Measurements from ENCODE around the gene PRKCA.
"Not testable (repeated sequence)": the region's sequence is repeated elsewhere in the genome, so short reads cannot be mapped to it uniquely, and the experiment has no call there.

The PRKCA gene

DNA sequence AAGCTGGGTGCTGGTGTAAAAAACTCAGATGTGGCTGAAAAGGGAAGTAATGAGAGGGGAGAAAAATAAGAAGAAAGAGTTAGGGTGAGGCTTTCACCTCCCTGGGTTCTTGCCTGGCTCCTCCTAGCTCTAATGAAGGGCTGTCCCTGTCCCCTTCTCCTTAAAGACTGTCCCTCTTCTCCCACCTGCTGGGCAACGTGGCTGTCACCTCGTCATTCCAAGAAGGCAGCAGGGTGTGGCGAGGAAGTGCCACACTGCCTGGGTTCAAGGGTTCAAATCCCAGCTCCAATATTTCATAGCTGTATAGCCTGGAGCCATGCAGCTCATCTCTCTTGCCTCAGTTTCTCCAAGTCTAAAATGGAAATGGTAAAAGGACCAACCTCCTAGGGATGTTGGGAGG lies 410.0 kb downstream of the PRKCA start:
- intact Hi-C loops (cut with DNase I): no loop called here
- no peak for DNase-seq

DNA sequence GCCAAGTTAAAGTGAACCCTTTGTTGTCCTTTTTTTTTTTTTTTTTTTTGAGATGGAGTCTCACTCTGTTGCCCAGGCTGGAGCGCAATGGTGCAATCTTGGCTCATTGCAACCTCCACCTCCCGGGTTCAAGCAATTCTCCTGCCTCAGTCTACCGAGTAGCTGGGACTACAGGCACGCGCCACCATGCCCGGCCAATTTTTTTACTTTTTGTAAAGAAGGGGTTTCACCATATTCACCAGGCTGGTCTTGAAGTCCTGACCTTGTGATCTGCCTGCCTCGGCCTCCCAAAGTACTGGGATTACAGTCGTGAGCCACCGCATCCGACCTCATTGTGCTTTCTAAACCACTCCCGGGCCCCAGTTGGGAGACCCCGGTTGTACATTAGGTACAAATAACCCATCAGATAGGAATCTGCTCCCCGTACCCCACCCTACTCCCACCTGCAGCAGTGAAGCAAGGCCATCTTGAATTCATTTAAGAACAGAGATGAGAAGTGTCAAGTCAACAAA lies 410.7 kb downstream of the PRKCA start:
- DNase-seq; intact Hi-C loops (cut with DNase I): not testable (repeated sequence)

DNA sequence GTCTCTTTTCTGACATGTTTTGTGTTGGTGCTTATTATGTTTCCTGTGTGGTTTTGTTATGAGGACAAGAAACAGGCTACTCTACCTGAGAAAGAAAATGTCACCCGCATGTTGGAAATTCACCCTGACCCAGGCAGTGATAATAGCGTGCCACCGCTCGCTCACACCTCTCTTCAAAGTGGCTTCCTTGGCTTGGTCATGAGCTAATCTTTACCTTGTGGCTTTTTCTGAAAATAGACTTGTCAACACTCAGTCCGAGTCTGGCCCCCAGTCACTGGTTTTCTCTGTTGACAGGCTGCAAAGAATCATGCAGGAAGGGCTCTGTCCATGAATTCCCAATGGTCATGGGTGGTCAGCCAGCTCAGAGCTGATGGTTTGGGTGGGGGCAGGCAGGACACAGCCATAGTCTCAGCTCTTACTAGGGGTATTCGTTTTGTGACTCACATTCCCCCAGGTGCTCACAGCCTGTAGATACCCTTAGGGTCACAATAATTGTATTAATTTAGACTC lies 411.2 kb downstream of the PRKCA start:
- intact Hi-C loops (cut with DNase I): no loop called here

DNA sequence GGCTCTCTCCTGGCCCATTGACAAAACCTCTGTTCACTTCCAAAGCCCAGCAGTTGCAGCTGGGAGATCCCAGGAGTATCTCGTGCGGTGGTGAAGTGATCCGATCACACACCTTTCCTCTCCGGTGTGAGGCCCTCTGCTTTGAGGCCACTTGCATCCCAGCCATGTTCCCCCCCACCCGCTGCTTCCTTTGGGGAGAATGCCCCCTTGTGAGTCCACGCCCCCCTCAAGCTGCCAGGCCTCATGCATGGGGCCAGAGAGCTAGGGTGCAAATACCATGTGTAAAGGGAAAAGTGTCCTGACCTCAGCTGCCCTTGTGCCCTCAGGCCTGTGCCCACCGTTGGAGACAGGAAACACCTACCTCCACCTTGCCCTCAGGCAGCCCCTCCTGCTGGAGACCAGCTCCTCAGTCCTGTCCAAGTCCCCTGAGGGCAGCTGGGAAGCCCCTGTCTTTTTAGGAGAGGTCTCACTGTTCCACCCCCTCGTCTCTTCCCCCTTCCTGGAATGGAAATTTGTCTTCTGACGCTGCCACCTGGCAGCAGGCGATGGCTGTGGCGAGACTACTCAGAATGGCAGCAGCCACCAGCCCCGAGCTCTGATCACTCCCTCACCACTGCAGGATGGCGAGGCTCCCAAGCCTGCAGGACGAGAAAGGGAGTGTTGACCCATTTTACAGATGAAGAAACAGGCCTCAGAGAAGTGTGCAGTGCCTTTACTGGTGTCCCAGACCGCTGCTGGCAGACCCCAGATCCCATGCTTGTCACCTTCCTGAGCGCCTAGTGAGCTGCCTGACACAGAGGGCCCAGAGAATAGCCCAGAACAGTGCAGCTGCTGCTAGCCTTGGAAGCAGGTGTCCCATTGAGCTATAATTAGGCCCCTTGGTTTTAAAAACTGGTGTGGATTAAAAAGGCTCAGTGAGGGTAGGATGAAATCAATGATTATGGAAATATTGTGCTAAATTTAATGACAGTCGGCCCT lies 411.9 kb downstream of the PRKCA start:
- peak in 2 of 10 donors; percentile 78 to 85 for DNase-seq
- intact Hi-C loops (cut with DNase I): loop anchor here (1.0 kb wide), 1 partner anchor 192 kb away; no protein-coding TSS in a partner anchor

More for the DNA sequence above, 411.2 kb downstream of the PRKCA start:
- no peak for DNase-seq

DNA sequence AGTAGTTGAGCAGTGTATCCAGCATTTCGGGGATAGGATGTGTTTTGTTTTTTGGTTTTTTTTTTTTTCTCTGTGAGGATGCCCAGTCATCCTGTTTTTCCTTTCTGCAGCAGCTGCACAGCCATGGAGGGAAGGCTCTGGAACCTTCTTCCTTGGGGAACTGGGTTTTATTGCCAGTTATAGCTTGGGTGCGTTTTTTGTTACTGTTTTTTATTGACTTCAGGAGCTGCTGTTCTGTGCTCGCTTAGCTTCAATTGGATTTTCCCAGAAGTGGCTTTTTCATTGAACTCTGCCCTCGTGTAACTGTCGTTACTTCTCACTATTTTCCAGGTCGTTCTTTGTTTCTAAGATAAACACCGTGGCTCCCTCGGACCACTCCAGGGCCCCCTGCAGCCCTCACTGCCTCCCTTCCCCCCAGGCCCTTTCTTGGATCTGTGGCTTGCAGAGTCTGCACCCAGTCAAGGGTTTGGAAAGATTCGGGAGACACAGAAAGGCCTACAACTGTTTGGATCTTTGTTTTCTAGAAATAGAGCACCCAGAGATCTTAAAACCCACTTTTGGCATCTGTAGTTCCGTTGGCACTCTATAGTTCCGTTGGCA lies 412.8 kb downstream of the PRKCA start:
- intact Hi-C loops (cut with DNase I): loop anchor here (1.0 kb wide), 1 partner anchor 191 kb away; no protein-coding TSS in a partner anchor
- peak in 2 of 10 donors; percentile 72 to 76 for DNase-seq

DNA sequence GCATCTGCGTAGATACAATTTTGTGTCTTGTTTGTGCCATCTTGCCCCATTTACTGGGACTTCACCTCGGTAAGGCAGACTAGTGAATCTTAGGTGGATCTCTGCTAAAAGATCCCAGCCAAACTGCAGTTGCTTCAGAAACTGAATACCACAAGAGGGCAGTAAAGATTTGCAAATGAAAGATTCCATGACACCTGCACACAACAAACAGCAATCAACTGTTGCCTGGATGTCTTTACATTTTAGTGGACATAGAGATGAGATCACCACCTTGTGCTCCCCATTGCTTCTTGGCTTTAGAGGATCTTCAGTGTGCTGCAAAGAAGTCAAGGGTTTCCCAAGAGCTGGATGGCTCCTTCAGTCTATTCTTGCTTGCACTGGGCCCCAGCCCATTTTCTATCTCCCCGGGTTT lies 413.3 kb downstream of the PRKCA start:
- DNase-seq: no peak
- intact Hi-C loops (cut with DNase I): loop anchor here (1.0 kb wide), 1 partner anchor 191 kb away; no protein-coding TSS in a partner anchor

DNA sequence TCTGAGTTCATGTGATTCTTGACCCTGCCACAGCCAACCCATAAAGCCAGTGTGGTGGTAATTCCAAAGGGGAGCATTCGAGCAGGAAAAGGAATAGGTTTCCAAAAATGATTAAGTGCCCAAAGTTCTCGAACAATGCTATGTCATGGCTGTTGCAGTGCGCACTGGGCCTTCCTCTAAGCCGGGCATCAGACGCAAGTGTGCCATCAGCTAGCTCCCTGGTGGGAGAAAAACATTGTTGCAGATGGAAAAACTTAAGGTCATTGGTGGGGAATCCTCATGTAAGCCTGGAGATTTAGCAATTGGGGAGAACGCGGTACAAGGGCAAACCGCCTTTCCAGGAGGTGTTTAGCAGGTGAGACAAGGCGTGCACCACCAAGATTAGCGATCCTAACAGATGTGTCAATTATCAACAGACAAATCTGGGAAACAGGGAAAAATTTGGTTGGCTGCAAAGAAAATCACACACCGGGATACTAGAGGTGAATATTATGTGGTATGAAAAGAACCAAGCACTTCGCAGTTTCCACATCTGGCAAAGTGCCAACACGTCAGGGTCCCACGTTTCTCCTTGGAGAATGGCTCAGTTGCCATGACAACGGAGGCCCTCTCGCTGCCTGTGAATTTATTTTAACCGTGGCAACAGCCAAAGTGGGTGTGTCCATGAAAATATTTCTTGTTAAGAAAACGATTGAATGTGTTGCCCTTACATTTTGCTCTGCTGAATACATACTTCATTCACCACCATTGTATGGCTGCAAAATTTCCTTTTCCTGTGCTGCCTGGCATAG lies 414.0 kb downstream of the PRKCA start:
- DNase-seq: peak in 8 of 10 donors; percentile 36 to 93 (median 58)
- intact Hi-C loops (cut with DNase I): no loop called here

DNA sequence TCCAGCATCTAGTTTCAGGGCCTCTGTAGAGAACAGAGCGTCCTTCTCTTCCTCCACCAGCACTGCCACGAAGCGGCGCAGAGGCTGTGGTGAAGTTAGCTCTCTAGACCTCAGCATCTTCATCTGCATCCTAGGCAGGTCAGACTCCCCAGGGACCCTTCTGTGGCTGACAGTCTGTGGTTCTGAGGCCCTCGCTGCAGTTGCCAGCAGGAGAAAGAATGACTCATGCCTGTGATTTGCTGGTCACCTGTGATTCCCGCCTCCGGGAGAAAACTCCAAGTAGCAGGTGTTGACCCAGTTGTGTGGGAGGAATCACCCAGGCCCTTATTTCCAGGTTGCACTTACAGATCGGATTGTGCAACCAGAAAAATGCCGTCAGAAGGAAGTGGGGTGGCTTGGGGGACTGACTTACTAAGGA lies 415.2 kb downstream of the PRKCA start:
- intact Hi-C loops (cut with DNase I): no loop called here
- DNase-seq: peak in 4 of 10 donors; percentile 34 to 85 (median 64)

DNA sequence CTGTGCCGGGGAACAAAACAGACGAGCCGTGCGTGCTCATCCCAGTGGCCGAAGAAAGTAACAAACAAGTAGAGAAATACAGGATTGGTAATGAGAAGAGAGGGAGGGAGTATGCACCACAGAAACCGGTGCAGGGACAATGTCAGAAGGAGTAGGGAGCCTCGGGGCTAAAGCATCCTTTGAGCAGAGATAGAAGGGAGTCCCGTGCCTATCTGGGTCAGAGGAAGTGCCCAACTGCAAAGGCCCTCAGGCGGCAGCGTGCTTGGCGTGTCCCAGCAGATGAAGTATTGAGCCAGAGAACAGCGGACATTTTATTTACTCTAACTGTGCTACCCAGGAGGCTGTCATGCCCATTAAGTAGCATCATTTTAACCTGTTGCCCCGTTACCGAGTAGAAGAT lies 417.6 kb downstream of the PRKCA start:
- intact Hi-C loops (cut with DNase I): no loop called here
- DNase-seq: peak in 2 of 10 donors; percentile 20 to 75

DNA sequence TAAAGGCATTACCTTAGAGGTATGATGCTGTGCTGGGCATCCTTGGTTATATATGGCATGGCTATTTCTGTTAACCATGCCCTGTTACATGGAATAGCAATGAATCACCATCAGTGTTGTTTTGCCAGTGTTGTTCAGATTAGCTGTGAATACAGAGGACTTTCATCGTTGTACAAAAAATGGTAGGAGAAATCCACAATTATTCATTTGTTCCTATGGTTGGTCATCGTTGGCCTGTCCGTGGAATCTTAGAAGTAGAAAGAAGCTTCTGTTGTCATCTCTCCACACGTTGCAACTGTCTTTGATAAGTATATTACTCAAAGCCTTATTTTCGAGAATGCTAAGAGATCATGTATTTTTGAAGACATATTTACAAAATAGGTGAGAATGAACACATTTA lies 418.2 kb downstream of the PRKCA start:
- no peak for DNase-seq
- intact Hi-C loops (cut with DNase I): no loop called here

DNA sequence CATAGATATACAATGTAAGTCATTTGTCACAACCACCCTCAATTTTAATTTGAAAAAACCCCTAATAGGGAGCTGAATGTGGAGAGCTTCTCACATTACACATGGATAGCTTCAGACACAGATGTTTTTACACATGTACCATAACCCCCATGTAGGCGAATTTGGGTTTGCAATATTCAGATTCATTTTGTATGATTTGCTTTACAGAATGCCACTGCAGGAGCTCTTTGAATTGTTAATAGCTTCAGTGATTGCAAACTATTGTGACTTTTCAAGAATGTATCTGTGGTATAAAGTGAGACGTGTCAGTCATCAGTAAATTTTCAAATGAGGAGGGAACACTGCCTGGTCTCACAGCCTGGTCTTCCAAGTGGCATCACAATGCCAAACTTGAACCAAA lies 419.9 kb downstream of the PRKCA start:
- intact Hi-C loops (cut with DNase I): no loop called here
- DNase-seq: no peak

DNA sequence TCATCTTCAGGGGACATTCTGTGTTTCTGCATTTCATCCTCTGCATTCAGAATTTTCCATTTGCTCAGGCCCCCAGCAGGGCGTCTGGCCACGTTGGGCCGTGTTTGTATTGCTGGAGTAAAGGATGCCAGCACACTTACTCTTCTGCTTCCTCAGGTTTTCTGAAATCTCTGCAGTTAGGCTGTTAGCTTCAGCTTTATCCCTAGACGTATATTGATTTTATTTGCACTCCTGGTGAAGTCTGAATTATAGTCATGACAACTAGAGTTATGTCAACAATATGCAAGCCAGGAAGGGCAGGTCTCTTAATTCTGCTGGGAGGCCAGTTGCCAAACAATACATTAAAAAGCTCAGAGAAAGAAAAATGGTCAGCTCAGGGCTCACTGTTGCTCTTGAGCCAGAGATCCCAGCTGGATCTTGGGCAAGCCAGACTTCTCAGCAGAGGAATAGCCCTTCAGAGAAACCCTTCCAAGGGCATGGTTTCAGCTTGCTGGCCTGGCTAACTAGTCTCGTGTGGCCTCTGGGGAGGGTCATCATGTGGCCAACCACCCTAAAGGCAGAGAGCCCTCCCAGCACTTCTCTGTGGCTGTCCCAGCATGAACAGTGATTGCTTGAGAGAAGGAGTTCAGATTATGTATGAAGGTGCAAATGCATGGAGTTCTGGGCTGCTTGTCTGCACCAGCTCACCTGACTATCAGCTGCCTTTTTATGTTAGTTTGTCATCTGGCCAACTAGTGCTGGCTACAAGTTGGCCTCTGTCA lies 422.3 kb downstream of the PRKCA start:
- intact Hi-C loops (cut with DNase I): loop anchor here (5.0 kb wide), 1 partner anchor 433 kb away; no protein-coding TSS in a partner anchor
- peak in 1 of 10 donors; percentile 68 for DNase-seq

DNA sequence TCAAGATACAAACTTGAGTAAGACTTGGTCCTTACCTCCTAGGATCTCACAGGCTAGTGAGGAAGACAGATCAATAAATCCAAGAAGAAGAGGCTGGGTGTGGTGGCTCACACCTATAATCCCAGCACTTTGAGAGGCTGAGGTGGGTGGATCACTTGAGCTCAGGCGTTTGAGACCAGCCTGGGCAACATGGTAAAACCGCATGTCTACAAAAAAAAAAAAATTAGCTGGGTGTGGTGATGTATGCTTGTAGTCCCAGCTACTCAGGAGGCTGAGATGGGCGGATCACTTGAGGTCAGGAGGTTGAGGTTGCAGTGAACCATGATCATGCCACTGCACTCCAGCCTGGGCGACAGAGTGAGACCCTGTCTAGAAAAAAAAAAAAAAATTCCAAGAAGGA lies 423.0 kb downstream of the PRKCA start:
- DNase-seq: not testable (repeated sequence)
- intact Hi-C loops (cut with DNase I): loop anchor here (5.0 kb wide), 1 partner anchor 432 kb away; no protein-coding TSS in a partner anchor

DNA sequence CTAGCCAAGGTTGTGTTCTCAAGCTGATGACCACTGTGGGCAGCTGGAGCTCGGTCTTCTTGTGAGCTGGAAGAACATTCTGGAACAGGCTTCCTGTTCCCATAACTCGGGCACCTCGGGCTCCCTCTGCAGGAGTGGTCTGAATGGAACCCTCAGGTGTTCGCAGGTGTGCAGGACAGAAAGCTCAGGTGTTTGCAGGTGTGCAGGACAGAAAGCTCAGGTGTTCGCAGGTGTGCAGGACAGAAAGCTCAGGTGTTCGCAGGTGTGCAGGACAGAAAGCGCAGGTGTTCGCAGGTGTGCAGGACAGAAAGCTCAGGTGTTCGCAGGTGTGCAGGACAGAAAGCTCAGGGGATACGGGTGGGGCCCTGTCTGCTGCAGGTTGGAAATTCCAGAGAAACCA lies 423.5 kb downstream of the PRKCA start:
- peak in 1 of 10 donors; percentile 55 for DNase-seq
- intact Hi-C loops (cut with DNase I): loop anchor here (5.0 kb wide), 1 partner anchor 431 kb away; no protein-coding TSS in a partner anchor

DNA sequence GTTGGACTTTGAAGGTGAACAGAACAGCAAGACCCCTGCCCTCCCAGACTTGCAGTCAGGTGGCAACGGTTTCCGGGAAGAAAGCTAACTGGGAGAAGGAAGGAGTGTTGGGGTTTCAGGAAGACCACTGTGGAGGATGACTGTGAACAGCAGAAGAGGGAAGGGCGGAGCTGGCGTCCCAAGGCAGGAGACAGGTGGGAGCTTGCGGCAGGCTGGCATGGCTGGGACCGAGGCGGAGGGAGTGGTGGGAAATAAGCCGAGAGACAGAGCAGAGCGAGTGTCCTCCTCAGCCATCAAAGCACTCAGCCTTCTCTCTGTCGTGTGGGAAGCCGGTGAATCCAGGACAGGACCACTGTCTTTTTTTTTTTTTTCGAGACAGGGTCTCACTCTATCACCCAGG lies 424.0 kb downstream of the PRKCA start:
- intact Hi-C loops (cut with DNase I): loop anchor here (5.0 kb wide), 1 partner anchor 431 kb away; no protein-coding TSS in a partner anchor
- peak in 2 of 10 donors; percentile 66 to 74 for DNase-seq

DNA sequence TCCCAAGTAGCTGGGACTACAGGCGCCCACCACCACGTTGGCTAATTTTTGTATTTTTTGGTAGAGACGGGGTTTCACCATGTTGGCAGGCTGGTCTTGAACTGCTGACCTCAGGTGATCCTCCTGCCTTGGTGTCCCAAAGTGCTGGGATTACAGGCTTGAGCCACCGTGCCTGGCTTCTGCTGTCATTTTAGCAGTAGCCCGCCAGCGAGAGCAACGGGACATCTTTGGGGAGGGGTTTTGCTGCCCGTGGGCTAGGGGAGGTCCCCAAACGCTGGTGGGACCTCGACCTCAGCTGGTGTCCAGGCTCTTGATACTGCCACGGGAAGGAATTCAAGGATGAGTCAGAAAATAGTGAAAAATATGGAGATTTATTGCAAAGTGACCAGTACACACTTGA lies 424.4 kb downstream of the PRKCA start:
- intact Hi-C loops (cut with DNase I): loop anchor here (5.0 kb wide), 1 partner anchor 430 kb away; no protein-coding TSS in a partner anchor
- DNase-seq: peak in 1 of 10 donors; percentile 78

DNA sequence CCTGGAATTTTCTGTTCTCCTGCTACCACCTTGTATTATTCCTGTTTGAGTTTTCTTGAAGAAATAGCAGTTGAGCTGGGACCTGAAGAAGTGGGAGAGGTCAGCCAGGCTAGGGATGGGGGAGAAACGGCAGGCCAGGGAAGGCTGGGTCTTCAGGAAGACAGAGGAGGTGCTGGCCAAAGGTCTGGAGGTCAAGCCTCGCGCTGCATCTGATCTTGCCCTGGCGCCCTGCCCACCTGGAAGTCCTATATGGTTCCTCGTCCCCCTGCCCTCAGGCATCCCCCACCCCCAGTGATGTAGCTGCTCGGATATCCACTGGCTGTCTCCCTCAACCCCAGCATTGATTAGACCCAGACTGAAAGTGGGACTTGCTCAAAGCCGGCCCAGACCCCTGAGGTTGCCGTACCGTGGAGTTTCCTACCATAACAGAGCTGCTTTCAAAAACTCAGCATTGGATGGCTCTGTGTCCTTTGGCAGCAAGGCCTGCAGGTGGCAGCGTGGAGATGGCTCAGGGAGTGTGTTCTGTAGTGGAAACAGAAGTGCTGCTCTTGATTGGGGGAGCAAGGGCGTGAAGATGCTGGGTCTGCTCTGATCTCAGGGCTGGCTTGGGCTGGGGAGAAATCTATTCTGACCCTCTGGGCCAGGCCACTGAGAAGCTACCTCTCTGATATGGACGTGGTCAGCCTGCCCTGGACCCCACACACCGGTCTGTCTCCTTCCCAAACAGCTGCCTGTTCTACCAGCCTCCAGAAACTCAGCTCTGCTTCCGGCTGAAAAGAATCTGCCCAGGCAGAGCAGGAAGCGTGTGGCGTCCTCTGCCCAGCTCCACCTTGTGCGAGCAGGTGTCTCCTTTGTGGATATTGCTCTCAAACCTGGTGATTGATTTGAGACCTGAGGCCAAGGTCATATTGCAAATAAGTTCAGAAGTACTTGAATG lies 425.5 kb downstream of the PRKCA start:
- intact Hi-C loops (cut with DNase I): loop anchor here (5.0 kb wide), 1 partner anchor 429 kb away; no protein-coding TSS in a partner anchor
- peak; percentile 56 to 97 (median 82) for DNase-seq

DNA sequence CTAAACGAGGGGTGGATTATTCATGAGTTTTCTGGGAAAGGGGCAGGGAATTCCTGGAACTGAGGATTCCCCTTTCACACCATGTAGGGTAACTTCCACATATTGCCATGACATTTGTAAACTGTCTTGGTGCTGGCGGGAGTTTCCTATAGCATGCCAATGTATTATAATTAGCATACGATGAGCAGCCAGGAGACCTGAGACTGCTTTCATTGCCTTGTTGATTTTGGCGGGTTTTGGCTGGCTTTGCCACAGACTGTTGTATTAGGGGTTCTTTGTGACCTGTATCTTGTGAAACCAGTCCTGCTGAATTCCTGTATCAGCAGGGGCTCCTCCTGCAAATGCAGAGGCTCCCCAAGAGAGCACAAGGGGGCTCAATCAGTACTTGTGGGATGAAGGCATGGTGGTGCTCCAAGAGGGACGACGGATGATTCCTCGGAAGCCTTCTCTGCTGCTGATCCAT lies 428.1 kb downstream of the PRKCA start:
- intact Hi-C loops (cut with DNase I): no loop called here
- no peak for DNase-seq
